ENCODE measurements around the gene MZB1. TPM values are rescaled to one million over a fixed set of nuclear protein-coding genes. Genes with fewer than 3 reads are reported as not detected.

Gene MZB1
- 0.29 and 0.68 TPM in 2 replicates for total RNA-seq

DNA sequence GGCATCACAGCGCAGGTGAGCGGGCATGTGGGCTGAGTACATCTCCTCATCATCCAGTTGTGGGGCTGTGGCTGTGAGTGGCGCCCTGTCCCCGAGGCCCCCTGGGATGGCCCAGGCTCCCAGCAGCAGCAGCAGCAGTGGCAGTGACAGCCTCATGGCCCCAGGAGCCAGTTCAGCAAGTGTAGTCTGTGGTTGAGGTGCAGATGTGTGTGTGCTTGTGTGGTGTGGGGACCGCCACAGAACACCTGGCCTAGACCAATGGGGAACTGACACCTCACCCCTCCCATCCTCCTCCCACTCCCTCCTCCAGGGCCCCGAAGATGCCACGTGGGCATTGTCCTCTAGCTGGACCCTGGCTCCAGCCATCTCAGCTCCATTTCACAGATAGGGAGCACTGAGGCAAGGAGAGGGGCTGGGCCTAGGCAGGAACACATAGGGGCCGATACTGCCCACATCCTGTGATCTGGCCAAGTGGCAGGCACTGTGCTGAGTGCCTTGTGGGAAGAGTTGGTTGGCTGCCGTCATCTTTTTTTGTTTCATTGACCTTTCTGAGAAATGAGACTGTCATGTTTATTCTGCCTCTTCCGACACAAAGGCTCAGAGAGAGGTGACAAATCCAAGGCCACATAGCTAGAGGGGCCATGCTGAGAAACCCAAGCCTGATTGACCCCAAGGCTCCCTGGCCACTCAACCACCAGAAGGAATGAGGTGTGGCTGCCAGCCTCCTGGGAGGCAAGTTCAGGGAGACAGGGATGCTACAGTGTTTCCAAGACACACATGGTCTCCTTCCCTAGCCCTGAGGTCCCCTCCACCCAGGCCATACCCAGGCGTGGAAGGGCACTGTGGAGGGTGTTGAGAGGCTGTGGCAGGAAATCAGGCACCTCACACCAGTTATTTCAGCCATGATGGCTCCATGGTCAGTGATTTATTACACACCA lies at the start of gene MZB1:
Gene MZB1, minus strand, starts transcription at position 213 of the 938 bp plus-strand sequence. Its CDS starts 57 bp downstream, at position 156.
- no peak for DNase-seq (ENCODE audit: extremely low read depth, low read depth, low spot score)

DNA sequence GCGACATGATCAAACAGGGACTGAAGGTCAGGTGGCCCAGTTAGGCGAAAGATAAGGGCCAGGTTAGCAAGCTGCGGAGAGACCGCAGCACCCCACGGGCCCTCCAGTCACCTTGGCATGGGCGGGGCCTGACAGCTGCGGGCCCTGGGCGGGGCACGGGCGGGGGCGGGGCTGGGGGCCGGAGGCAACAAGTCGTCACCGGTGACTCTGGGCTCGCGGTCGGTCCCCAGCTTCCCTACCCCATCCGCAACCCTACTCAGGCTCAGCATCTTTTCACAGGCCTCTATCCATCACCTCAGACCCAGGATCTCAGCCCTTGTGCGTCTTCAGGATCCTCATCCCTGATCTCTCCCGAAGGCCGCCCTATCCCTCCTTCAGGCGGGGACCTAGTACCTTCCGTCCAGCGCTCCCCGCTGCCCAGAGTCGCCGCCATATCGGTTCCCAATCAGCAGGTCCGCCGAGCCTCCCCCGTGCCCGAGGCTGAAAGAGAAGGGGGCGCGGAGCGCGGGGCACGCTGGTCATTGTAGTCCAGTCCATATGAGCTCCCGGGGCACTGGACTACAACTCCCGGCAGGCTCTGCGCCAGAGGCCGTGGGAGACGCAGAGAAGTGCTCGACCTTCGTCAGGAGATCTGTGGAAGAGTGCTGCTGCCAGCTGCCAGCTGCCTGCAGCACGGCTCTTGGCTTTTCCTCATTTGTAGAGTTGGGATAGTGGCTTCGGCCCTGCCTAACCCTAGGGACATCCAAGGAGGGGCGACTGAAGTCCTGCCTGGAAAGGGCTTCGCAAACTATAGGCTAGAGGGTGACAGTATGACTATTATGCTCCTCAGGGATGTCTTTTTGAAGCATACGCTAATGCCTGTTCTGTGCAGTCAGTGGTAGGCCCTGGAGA lies 49.5 kb upstream of the MZB1 start, which contains the start of gene DNAJC18:
Gene DNAJC18, minus strand, starts transcription at position 513 of the 891 bp plus-strand sequence. Its CDS starts 80 bp downstream, at position 433.
- no peak for DNase-seq (ENCODE audit: extremely low read depth, low read depth, low spot score)

DNA sequence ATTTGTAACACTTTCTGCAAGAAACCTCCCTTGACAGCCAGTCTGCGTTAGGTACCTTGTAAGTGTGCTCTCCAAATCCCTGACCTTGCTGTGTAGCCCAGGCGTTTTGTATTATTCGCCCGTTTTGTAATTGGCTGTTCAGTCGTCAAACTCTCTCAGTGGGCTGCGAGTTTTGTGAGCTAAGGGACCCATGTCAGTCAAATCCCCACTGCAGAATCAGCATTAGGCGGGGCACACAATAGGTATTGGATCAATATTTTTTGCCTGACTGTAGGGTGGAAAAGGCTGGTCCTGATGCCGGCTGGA lies 48.9 kb upstream of the MZB1 start:
- no peak for DNase-seq (ENCODE audit: extremely low read depth, low read depth, low spot score)

GRCh38 chr5:139435676-139436075 lies 46.0 kb upstream of the MZB1 start:
- no peak for DNase-seq (ENCODE audit: extremely low read depth, low read depth, low spot score)

- no peak for DNase-seq (ENCODE audit: extremely low read depth, low read depth, low spot score)
These were observed 42.0 kb upstream of the MZB1 start for GRCh38 chr5:139431706-139432105.

GRCh38 chr5:139430015-139430414 lies 40.3 kb upstream of the MZB1 start:
- no peak for DNase-seq (ENCODE audit: extremely low read depth, low read depth, low spot score)

DNA sequence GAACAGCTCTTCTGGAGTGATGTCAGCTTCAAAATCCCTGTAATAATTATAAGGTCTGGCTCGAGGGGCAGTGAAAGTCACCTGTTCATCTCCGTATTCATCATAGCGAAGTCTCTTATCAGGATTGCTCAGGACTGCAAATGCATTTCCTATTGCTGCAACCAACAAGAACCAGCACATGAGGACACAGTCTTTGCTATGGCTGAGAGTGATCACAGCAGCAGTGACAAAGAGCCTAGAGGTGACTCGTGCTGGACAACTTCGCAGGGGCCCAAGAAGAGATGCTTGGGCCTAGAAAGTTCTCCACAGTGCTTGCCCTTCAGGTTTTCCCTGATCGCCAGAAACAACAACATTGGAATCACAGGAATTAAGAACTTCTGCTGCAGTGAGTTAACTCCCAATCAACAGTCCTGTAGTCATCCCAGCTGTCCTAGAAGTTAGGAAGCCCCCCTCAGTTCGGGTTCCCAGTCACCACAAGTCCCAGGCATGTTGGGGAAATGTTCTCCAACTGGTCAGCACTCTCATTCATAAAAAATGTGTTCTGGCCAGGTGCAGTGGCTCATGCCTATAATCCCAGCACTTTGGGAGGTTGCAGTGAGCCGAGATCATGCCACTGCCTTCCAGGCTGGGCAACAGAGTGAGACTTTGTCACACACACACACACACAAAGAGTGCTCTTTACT lies 36.6 kb upstream of the MZB1 start:
- no peak for DNase-seq (ENCODE audit: extremely low read depth, low read depth, low spot score)

- no peak for DNase-seq (ENCODE audit: extremely low read depth, low read depth, low spot score)
These were observed 35.8 kb upstream of the MZB1 start for GRCh38 chr5:139425497-139425896.

GRCh38 chr5:139422307-139422893 lies 32.7 kb upstream of the MZB1 start:
- DNase-seq (ENCODE audit: extremely low read depth, low read depth, low spot score), result peak; percentile 62

- DNase-seq (ENCODE audit: extremely low read depth, low read depth, low spot score), result no peak
These were observed 29.8 kb upstream of the MZB1 start for GRCh38 chr5:139419226-139420192.

GRCh38 chr5:139418793-139419192 lies 29.1 kb upstream of the MZB1 start:
- DNase-seq (ENCODE audit: extremely low read depth, low read depth, low spot score), result no peak

GRCh38 chr5:139417214-139417613 lies 27.5 kb upstream of the MZB1 start:
- no peak for DNase-seq (ENCODE audit: extremely low read depth, low read depth, low spot score)

- DNase-seq (ENCODE audit: extremely low read depth, low read depth, low spot score), result no peak
These were observed 26.9 kb upstream of the MZB1 start for GRCh38 chr5:139416651-139417050.

- no peak for DNase-seq (ENCODE audit: extremely low read depth, low read depth, low spot score)
These were observed 26.2 kb upstream of the MZB1 start for GRCh38 chr5:139415869-139416268.

DNA sequence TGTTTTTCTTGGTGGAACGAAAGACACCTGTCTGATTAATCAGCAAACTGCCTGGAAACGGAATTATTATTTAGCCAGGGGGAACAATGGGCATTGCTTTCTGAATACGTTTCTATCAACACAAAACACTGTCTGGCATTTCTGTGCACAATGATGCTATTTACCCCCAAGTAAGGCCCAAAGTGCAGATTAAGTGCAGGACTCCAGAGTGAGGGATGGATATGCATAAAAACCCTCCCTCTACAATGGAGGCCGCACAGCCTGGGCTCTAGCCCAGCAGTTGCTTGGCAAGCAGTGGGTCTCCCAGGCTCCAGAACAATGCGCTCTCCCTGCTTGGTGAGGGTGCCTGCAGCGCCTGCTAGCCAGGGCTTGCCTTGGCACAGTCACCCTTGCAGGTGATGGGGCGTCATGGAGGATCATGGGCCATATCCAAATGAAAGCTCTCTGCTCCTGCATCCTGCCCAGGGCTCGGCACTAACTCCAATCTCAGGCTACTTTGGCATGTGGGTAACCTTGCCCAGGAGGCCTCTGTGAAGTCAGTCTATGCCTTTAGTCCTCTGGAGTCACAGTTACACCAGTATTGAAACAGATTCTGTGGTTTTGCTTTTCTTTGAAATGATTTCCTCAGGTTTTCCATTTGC lies 25.6 kb upstream of the MZB1 start:
- DNase-seq (ENCODE audit: extremely low read depth, low read depth, low spot score), result no peak

DNA sequence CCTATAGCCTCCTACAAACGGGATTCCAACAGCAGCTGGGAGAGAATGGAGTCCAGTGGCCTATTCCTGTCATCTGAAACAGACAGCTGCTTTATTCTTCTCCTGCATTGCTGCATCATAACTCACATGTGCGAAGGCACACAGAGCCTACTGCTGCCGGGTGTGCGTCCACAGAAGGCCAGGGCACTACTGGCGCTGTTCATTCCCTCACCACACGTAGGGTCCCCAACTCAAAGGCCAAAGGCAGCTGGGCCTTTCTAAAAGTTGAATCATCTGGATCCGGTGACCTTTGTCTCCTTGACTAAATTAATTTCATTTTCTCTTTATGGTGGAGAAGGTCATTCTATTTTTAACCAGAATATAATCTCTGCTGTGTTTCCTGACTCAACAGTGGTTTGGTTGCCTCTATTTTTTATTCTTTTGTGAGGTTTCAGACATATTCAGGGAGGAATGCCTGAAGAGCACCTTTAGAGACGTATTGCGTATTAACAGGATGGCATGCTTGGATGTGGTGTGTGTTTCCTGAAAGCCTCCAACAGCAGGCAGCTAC lies 24.9 kb upstream of the MZB1 start:
- DNase-seq (ENCODE audit: extremely low read depth, low read depth, low spot score), result no peak

DNA sequence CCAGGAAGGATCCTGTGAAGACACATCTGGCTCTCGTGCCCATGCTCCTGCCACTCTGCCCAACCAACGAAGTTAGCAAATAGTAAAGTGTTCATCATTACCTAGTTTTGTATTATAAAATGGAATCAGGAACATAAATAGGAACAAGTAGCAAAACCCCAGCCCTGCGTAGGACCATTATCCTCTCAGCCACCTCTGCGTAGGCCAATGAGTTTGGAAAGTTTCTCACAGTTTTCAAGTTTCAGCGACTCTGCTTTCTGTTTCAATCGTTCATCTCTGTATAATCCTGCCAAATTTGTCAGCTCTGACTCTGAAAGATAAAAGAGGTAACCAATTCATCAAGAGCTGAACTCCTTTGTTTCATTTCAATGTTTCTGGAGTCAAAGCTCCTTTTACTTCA lies 24.2 kb upstream of the MZB1 start:
- DNase-seq (ENCODE audit: extremely low read depth, low read depth, low spot score), result no peak

DNA sequence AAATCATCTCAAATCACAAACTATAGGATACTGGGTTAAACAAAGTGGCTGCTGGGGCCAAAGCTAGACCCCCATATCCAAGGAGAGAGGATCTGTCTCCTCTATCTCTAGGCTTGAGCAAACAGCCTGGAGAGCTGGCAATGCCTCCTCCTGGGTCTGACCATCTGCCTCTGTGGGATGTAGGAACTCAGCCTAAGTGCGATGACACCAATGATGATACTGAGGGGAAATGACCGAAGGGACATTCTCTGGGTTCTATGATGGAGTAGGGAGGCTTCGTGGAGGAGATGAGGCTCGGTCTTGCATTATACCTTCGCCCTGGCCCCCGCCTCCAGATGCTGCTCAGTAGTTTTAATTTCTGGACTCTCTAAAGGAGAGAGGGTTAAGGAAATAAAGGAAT lies 23.4 kb upstream of the MZB1 start:
- no peak for DNase-seq (ENCODE audit: extremely low read depth, low read depth, low spot score)

All from glomerular endothelial cell (primary cell).